Thyroid gland (tissue), 4 donors: ENCODE measurements around the gene AGPAT4.

Experiments
- CTCF ChIP-seq, 6 experiments: fragments of 200-600 bp in 3 of 6; fragments of 450-650 bp in 3 of 6; sonication (generic) in 3 of 6; IDR thresholded peaks; one replicate each; pipeline ENCODE4 v1.5.1; 2016 to 2019; ENCODE audit warnings: antibody characterized with exemption in 6 of 6, mild to moderate bottlenecking in 2 of 6, inconsistent platforms in 1 of 6, moderate library complexity in 1 of 6
- POLR2A ChIP-seq, 2 donors: fragments of 450-650 bp; IDR thresholded peaks; one replicate each; pipeline ENCODE4 v1.6.1; 2017; ENCODE audit warnings: antibody characterized with exemption in 2 of 2, mild to moderate bottlenecking in 2 of 2, moderate library complexity in 1 of 2

GRCh38 chr6:161198783-161199460, 74.9 kb downstream of the AGPAT4 start:
- TF ChIP-seq CTCF (IDR thresholded peaks at IDR 0.05) = no peak
- TF ChIP-seq POLR2A (IDR thresholded peaks at IDR 0.05) = no peak
